Osteocyte (in vitro differentiated cells): ENCODE data around the gene IGFL1. TPM values are rescaled to one million over a fixed set of nuclear protein-coding genes. Genes with fewer than 3 reads are reported as not detected.
"Not testable (repeated sequence)": the region's sequence is repeated elsewhere in the genome, so short reads cannot be mapped to it uniquely, and the experiment has no call there.

ENCODE experiments used
- DNase-seq: peaks from one replicate; pipeline ENCODE4 v3.0.0; 2021; ENCODE audit warnings: mixed read lengths; ENCODE audit not compliant: unreplicated experiment; ENCODE audit errors: extremely low spot score
- H3K27ac Mint-ChIP-seq: one replicate; pipeline ENCODE4 v1.8.0; 2021; ENCODE audit warnings: mild to moderate bottlenecking, mixed read lengths; ENCODE audit not compliant: unreplicated experiment
- H3K27me3 Mint-ChIP-seq: one replicate; pipeline ENCODE4 v1.8.0; 2021; ENCODE audit warnings: mixed read lengths; ENCODE audit not compliant: unreplicated experiment
- H3K36me3 Mint-ChIP-seq: one replicate; pipeline ENCODE4 v1.8.0; 2021; ENCODE audit warnings: mixed read lengths; ENCODE audit not compliant: unreplicated experiment
- H3K4me1 Mint-ChIP-seq: one replicate; pipeline ENCODE4 v1.8.0; 2021; ENCODE audit warnings: mixed read lengths; ENCODE audit not compliant: unreplicated experiment
- H3K4me3 Mint-ChIP-seq: one replicate; pipeline ENCODE4 v1.8.0; 2021; ENCODE audit warnings: mild to moderate bottlenecking, moderate library complexity, mixed read lengths; ENCODE audit not compliant: unreplicated experiment
- H3K9me3 Mint-ChIP-seq: one replicate; pipeline ENCODE4 v1.8.0; 2021; ENCODE audit warnings: mixed read lengths; ENCODE audit not compliant: unreplicated experiment
- CTCF ChIP-seq: fragments of 200-600 bp; sonication (generic); IDR thresholded peaks from 2 replicates; pipeline ENCODE4 v1.5.0; 2021; ENCODE audit warnings: antibody characterized with exemption, mild to moderate bottlenecking, moderate library complexity
- total RNA-seq: library from RNA; stranded (reverse); gene quantifications from 2 replicates; pipeline ENCODE4 v1.2.1, GENCODE V29; 2021

The IGFL1 gene
- total RNA-seq, 1 donor from 2014 or later, result not detected

GRCh38 chr19:46251416-46251815 is 21.9 kb downstream of the IGFL1 start:
- Mint-ChIP-seq H3K4me3 (no peak overlapping the region), H3K9me3 (no peaks in the 10 kb centered on the region), H3K36me3 (no peaks in the 10 kb centered on the region), H3K4me1 (peaks cover 2% of the 10 kb centered on the region), H3K27ac (no peak overlapping the region), H3K27me3 (peaks cover 74% of the 10 kb centered on the region)
- no peak for DNase-seq
- no peak for TF ChIP-seq CTCF

- no peaks in the 10 kb centered on the region for H3K9me3 Mint-ChIP-seq
- no peak overlapping the region for H3K27ac Mint-ChIP-seq
- no peak for TF ChIP-seq CTCF
- H3K4me3 Mint-ChIP-seq, result no peak overlapping the region
- DNase-seq, result no peak
- H3K27me3 Mint-ChIP-seq, result peaks cover 65% of the 10 kb centered on the region
- no peaks in the 10 kb centered on the region for H3K36me3 Mint-ChIP-seq
- H3K4me1 Mint-ChIP-seq, result peaks cover 3% of the 10 kb centered on the region
Measured at GRCh38 chr19:46254776-46255175, 25.2 kb downstream of the IGFL1 start.

- Mint-ChIP-seq H3K9me3 (no peaks in the 10 kb centered on the region), H3K36me3 (no peaks in the 10 kb centered on the region), H3K4me1 (peaks cover 3% of the 10 kb centered on the region), H3K27me3 (peaks cover 60% of the 10 kb centered on the region), H3K4me3 (no peak overlapping the region), H3K27ac (no peak overlapping the region)
- TF ChIP-seq CTCF, result no peak
- no peak for DNase-seq
Measured at GRCh38 chr19:46256855-46257254, 27.3 kb downstream of the IGFL1 start.

GRCh38 chr19:46261501-46261900 is 32.0 kb downstream of the IGFL1 start:
- H3K36me3 Mint-ChIP-seq, H3K4me3 Mint-ChIP-seq, H3K9me3 Mint-ChIP-seq, DNase-seq, H3K4me1 Mint-ChIP-seq, H3K27ac Mint-ChIP-seq: not testable (repeated sequence)
- peaks cover 54% of the 10 kb centered on the region for H3K27me3 Mint-ChIP-seq

- H3K36me3 Mint-ChIP-seq, DNase-seq, H3K4me3 Mint-ChIP-seq, H3K27ac Mint-ChIP-seq, H3K4me1 Mint-ChIP-seq, H3K9me3 Mint-ChIP-seq: not testable (repeated sequence)
- peaks cover 52% of the 10 kb centered on the region for H3K27me3 Mint-ChIP-seq
Measured at GRCh38 chr19:46262684-46263296, 33.2 kb downstream of the IGFL1 start.

- H3K9me3 Mint-ChIP-seq, DNase-seq, H3K36me3 Mint-ChIP-seq, H3K27ac Mint-ChIP-seq, H3K4me3 Mint-ChIP-seq, H3K4me1 Mint-ChIP-seq: not testable (repeated sequence)
- peaks cover 48% of the 10 kb centered on the region for H3K27me3 Mint-ChIP-seq
Measured at GRCh38 chr19:46264801-46265200, 35.3 kb downstream of the IGFL1 start.
